CD14-positive monocyte (primary cell): ENCODE data around the gene ADAMTS17. TPM values are rescaled to one million over a fixed set of nuclear protein-coding genes. Genes with fewer than 3 reads are reported as not detected.

Source experiments
- DNase-seq, 3 donors: peaks; one replicate each; pipeline ENCODE4 v3.0.0-alpha.2; 2011 to 2022
- H2AFZ ChIP-seq: 2 replicates; pipeline ENCODE4 v1.6.0; 2012; ENCODE audit warnings: mild to moderate bottlenecking, low read depth, low read length, inconsistent platforms; ENCODE audit not compliant: insufficient read depth, poor library complexity, severe bottlenecking
- H3K27ac ChIP-seq, 2 donors: 1 replicate in 1 of 2; 2 replicates in 1 of 2; pipeline ENCODE4 v1.5.1; 2012 to 2013; ENCODE audit warnings: low read length in 2 of 2, control low read depth in 1 of 2, inconsistent platforms in 1 of 2, low read depth in 1 of 2, mild to moderate bottlenecking in 1 of 2
- H3K27me3 ChIP-seq, 2 donors: one replicate each; pipeline versions ENCODE4 v1.6.0 to v1.6.1; 2011 to 2013; ENCODE audit warnings: low read length in 2 of 2; ENCODE audit not compliant: control insufficient read depth in 2 of 2, insufficient read depth in 2 of 2
- H3K36me3 ChIP-seq, 2 donors: replicated peaks in 1 of 2; 1 replicate in 1 of 2; 2 replicates in 1 of 2; pipeline versions ENCODE4 v1.5.1 to v1.6.1; 2012 to 2013; ENCODE audit warnings: low read length in 2 of 2, control low read depth in 1 of 2, inconsistent platforms in 1 of 2, mild to moderate bottlenecking in 1 of 2; ENCODE audit not compliant: insufficient read depth in 2 of 2, control insufficient read depth in 1 of 2
- H3K4me1 ChIP-seq, 2 donors: 1 replicate in 1 of 2; 2 replicates in 1 of 2; pipeline versions ENCODE4 v1.5.1 to v1.6.1; 2012 to 2013; ENCODE audit warnings: low read length in 2 of 2, control low read depth in 1 of 2, inconsistent platforms in 1 of 2, mild to moderate bottlenecking in 1 of 2, moderate library complexity in 1 of 2; ENCODE audit not compliant: insufficient read depth in 2 of 2, control insufficient read depth in 1 of 2
- H3K4me2 ChIP-seq: replicated peaks from 2 replicates; pipeline ENCODE3; 2012; ENCODE audit warnings: low read length, moderate library complexity, mild to moderate bottlenecking; ENCODE audit not compliant: poor library complexity, severe bottlenecking; ENCODE audit errors: extremely low read depth
- H3K4me3 ChIP-seq, 3 experiments: fragments of 200-600 bp in 1 of 3; sonication (generic) in 1 of 3; replicated peaks in 1 of 3; 1 replicate in 2 of 3; 2 replicates in 1 of 3; pipeline ENCODE4 v1.5.1; 2011 to 2013; ENCODE audit warnings: low read length in 3 of 3, mild to moderate bottlenecking in 3 of 3, control low read depth in 2 of 3, low read depth in 2 of 3, inconsistent platforms in 1 of 3, moderate library complexity in 1 of 3
- H3K79me2 ChIP-seq: 2 replicates; pipeline ENCODE4 v1.6.0; 2012; ENCODE audit warnings: mild to moderate bottlenecking, control low read depth, inconsistent platforms, low read length, moderate library complexity; ENCODE audit not compliant: insufficient read depth
- H3K9ac ChIP-seq: 2 replicates; pipeline ENCODE4 v1.6.0; 2017; ENCODE audit warnings: low read length, mild to moderate bottlenecking; ENCODE audit not compliant: insufficient read depth, poor library complexity, severe bottlenecking
- H3K9me3 ChIP-seq, 2 donors: replicated peaks in 1 of 2; 1 replicate in 1 of 2; 2 replicates in 1 of 2; pipeline versions ENCODE4 v1.5.1 to v1.6.1; 2012 to 2013; ENCODE audit warnings: low read length in 2 of 2, control low read depth in 1 of 2; ENCODE audit not compliant: control insufficient read depth in 1 of 2, insufficient read depth in 1 of 2
- H4K20me1 ChIP-seq: 2 replicates; pipeline ENCODE4 v1.6.0; 2012; ENCODE audit warnings: mild to moderate bottlenecking, low read length, control low read depth, moderate library complexity; ENCODE audit not compliant: insufficient read depth
- H3K27ac Mint-ChIP-seq, 7 donors: one replicate each; pipeline ENCODE4 v1.8.0; 2020; ENCODE audit warnings: mild to moderate bottlenecking in 7 of 7, mixed read lengths in 7 of 7, moderate library complexity in 6 of 7, inconsistent platforms in 2 of 7
- H3K27me3 Mint-ChIP-seq, 3 donors: one replicate each; pipeline ENCODE4 v1.8.0; 2021 to 2022; ENCODE audit warnings: low read depth in 3 of 3, mild to moderate bottlenecking in 3 of 3, mixed read lengths in 3 of 3, moderate library complexity in 3 of 3, inconsistent platforms in 1 of 3
- H3K36me3 Mint-ChIP-seq, 2 donors: one replicate each; pipeline ENCODE4 v1.8.0; 2020; ENCODE audit warnings: mixed read lengths in 2 of 2, inconsistent platforms in 1 of 2, mild to moderate bottlenecking in 1 of 2
- H3K4me1 Mint-ChIP-seq: one replicate; pipeline ENCODE4 v1.8.0; 2020; ENCODE audit warnings: mild to moderate bottlenecking, mixed read lengths
- H3K4me3 Mint-ChIP-seq, 2 donors: one replicate each; pipeline ENCODE4 v1.8.0; 2020; ENCODE audit warnings: mild to moderate bottlenecking in 2 of 2, mixed read lengths in 2 of 2, moderate library complexity in 1 of 2
- H3K9me3 Mint-ChIP-seq, 7 donors: one replicate each; pipeline ENCODE4 v1.8.0; 2020 to 2022; ENCODE audit warnings: mixed read lengths in 7 of 7, mild to moderate bottlenecking in 6 of 7, moderate library complexity in 6 of 7, inconsistent platforms in 2 of 7
- CTCF ChIP-seq: fragments of 200-600 bp; IDR thresholded peaks from one replicate; pipeline ENCODE4 v1.8.0; 2022; ENCODE audit warnings: antibody characterized with exemption, mild to moderate bottlenecking
- WGBS: methylation state at CpG from one replicate; pipeline ENCODE4 v1.1.5; 2013; ENCODE audit warnings: missing lambda C conversion rate; ENCODE audit not compliant: insufficient coverage; 5-methylcytosine and 5-hydroxymethylcytosine counted together
- intact Hi-C, 2 donors: fragments of 100-400 bp; cut with micrococcal nuclease; formaldehyde crosslinking; loops; one replicate each; pipeline versions ENCODE4 v1.15.0 to v1.15.1; 2023
- polyA plus RNA-seq, 3 donors: library from polyadenylated mRNA; depleted of rRNA in 1 of 3; unstranded in 2 of 3; stranded (reverse) in 1 of 3; fragments of 300-500 nt in 2 of 3; fragments of >200 nt in 1 of 3; fragmentation: Illumina TruSeq in 2 of 3; gene quantifications; 1 replicate in 2 of 3; 2 replicates in 1 of 3; pipeline ENCODE4 v1.2.3, GENCODE V29; 2012 to 2021

The ADAMTS17 gene
- polyA plus RNA-seq, 3 donors: 0.03 to 0.25 TPM; not detected in 1

- H3K9ac ChIP-seq: no peak overlapping the region
- intact Hi-C loops: no loop called here
- no peaks in the 10 kb centered on the region for H3K4me1 ChIP-seq
- Mint-ChIP-seq H3K27ac (no peak overlapping the region), H3K4me1 (no peaks in the 10 kb centered on the region), H3K4me3 (no peak overlapping the region), H3K36me3 (no peaks in the 10 kb centered on the region), H3K27me3 (peaks cover 0 to 5% (median 1%) of the 10 kb centered on the region in 3 donors), H3K9me3 (peaks cover 9 to 34% (median 13%) of the 10 kb centered on the region in 7 donors)
- no peak overlapping the region for H3K4me2 ChIP-seq
- 89% methylated on average over 9 of the region's 21 CpGs for WGBS
- DNase-seq: no peak
- no peak for TF ChIP-seq CTCF
- no peaks in the 10 kb centered on the region for H3K36me3 ChIP-seq
- no peaks in the 10 kb centered on the region for H3K27me3 ChIP-seq
- no peak overlapping the region for H3K27ac ChIP-seq
- H3K9me3 ChIP-seq: peaks cover 9 to 22% of the 10 kb centered on the region in 2 donors
- no peak overlapping the region for H2AFZ ChIP-seq
- H4K20me1 ChIP-seq: no peaks in the 10 kb centered on the region
- H3K79me2 ChIP-seq: no peaks in the 10 kb centered on the region
- no peak overlapping the region for H3K4me3 ChIP-seq
Measured at GRCh38 chr15:100247228-100248225, 94.2 kb downstream of the ADAMTS17 start.

- H3K9me3 Mint-ChIP-seq: peaks cover 10 to 45% (median 17%) of the 10 kb centered on the region in 7 donors
- WGBS: 68% methylated on average over 6 of the region's 11 CpGs
Measured at GRCh38 chr15:100245855-100246254, 95.9 kb downstream of the ADAMTS17 start.

More at GRCh38 chr15:100245855-100246254, 95.9 kb downstream of the ADAMTS17 start:
- Histone ChIP-seq H3K27ac (no peak overlapping the region), H4K20me1 (no peaks in the 10 kb centered on the region), H3K9me3 (peaks cover 9 to 29% of the 10 kb centered on the region in 2 donors), H3K9ac (no peak overlapping the region), H3K79me2 (no peaks in the 10 kb centered on the region), H3K27me3 (no peaks in the 10 kb centered on the region), H3K4me1 (no peaks in the 10 kb centered on the region), H3K4me2 (no peak overlapping the region), H3K36me3 (no peaks in the 10 kb centered on the region), H2AFZ (no peak overlapping the region), H3K4me3 (no peak overlapping the region)
- intact Hi-C loops: no loop called here
- no peaks in the 10 kb centered on the region for H3K4me1 Mint-ChIP-seq
- H3K4me3 Mint-ChIP-seq: no peak overlapping the region
- H3K27ac Mint-ChIP-seq: no peak overlapping the region
- TF ChIP-seq CTCF: no peak
- no peaks in the 10 kb centered on the region for H3K36me3 Mint-ChIP-seq
- H3K27me3 Mint-ChIP-seq: peaks cover 0 to 6% (median 1%) of the 10 kb centered on the region in 3 donors
- no peak for DNase-seq
